ENCODE data around the gene NR2E3.

- no peak for TF ChIP-seq CTCF (conservative IDR thresholded peaks at IDR 0.05 in 1 of 2, IDR thresholded peaks at IDR 0.05 in 1 of 2; ENCODE audit: extremely low read depth in 1 of 2, insufficient read depth in 1 of 2, low read depth in 1 of 2, low read length in 2 of 2)
- TF ChIP-seq EZH2 (IDR thresholded peaks at IDR 0.05; ENCODE audit: borderline replicate concordance, low read length): no peak
Measured at GRCh38 chr15:71822890-71823630, 12.7 kb downstream of the NR2E3 start.

Data from mammary epithelial cell (primary cell).